GM12878 (cell line): ENCODE results near the gene AZGP1. TPM values are rescaled to one million over a fixed set of nuclear protein-coding genes. Genes with fewer than 3 reads are reported as not detected.
"Not testable (repeated sequence)": the region's sequence is repeated elsewhere in the genome, so short reads cannot be mapped to it uniquely, and the experiment has no call there.

Experiments
- ATAC-seq: fragments of 200-7000 bp; cut with Tn5 transposase; 3 replicates; pipeline ENCODE4 v1.9.1; 2020; ENCODE audit warnings: mild to moderate bottlenecking, moderate library complexity
- BruUV-seq: library from RNA; stranded (reverse); fragments of 400-500 nt; replicated peaks from 2 replicates; lab custom pipeline; 2021; lab: Mats Ljungman, UMichigan
- CTCF ChIA-PET: fragments of 300-600 bp; sonication (Branson Sonifier 250); formaldehyde crosslinking; extraction: SDS; loops from one replicate; lab custom pipeline; 2021; ENCODE audit warnings: inconsistent platforms; lab: Yijun Ruan, JAX
- POLR2A ChIA-PET: fragments of 350-600 bp; formaldehyde crosslinking; extraction: SDS; loops from one replicate; lab custom pipeline; 2021; ENCODE audit warnings: inconsistent platforms; lab: Charles Lee
- RAD21 ChIA-PET: fragments of 300-600 bp; sonication (Branson Sonifier 250); formaldehyde crosslinking; loops from one replicate; lab custom pipeline; 2023; ENCODE audit warnings: antibody characterized with exemption; ENCODE audit not compliant: unreplicated experiment; lab: Charles Lee
- SMC1A ChIA-PET: fragments of 300-600 bp; sonication (Branson Sonifier 250); formaldehyde crosslinking; loops from one replicate; lab custom pipeline; 2023; ENCODE audit not compliant: unreplicated experiment, uncharacterized antibody; lab: Charles Lee
- DNase-seq: peaks from one replicate; pipeline ENCODE4 v3.0.0-alpha.2; 2011; ENCODE audit warnings: low read depth, low spot score
- FAIRE-seq: peaks from 3 replicates; lab custom pipeline; 2011; peaks lifted over from hg19 to GRCh38; lab: Jason Lieb, UNC
- H2AFZ ChIP-seq: 2 replicates; pipeline ENCODE4 v1.6.0; 2011; ENCODE audit warnings: low read depth, low read length, control low read depth; ENCODE audit not compliant: control insufficient read depth
- H3K27ac ChIP-seq: 2 replicates; pipeline ENCODE4 v1.5.1; 2011; ENCODE audit warnings: control low read depth; ENCODE audit not compliant: control insufficient read depth, insufficient read depth
- H3K27me3 ChIP-seq, 2 experiments: replicated peaks in 1 of 2; 2 replicates each; pipeline versions ENCODE4 v1.6.0 to v1.6.1; 2011; ENCODE audit warnings: low read length in 1 of 2; ENCODE audit not compliant: control insufficient read depth in 2 of 2, insufficient read depth in 2 of 2
- H3K36me3 ChIP-seq, 2 experiments: 2 replicates each; pipeline ENCODE4 v1.5.1; 2011; ENCODE audit warnings: low read length in 1 of 2; ENCODE audit not compliant: control insufficient read depth in 2 of 2, insufficient read depth in 2 of 2
- H3K4me1 ChIP-seq: 2 replicates; pipeline ENCODE4 v1.6.1; 2011; ENCODE audit warnings: mild to moderate bottlenecking, low read length, moderate library complexity, mixed read lengths; ENCODE audit not compliant: control insufficient read depth, insufficient read depth
- H3K4me2 ChIP-seq: 2 replicates; pipeline ENCODE4 v1.6.0; 2011; ENCODE audit warnings: control low read depth; ENCODE audit not compliant: control insufficient read depth, insufficient read depth
- H3K4me3 ChIP-seq: fragments of 200-600 bp; sonication (generic); 2 replicates; pipeline ENCODE4 v1.5.1; 2016
- H3K79me2 ChIP-seq: 2 replicates; pipeline ENCODE4 v1.6.0; 2011; ENCODE audit warnings: low read length; ENCODE audit not compliant: control insufficient read depth, insufficient read depth
- H3K9ac ChIP-seq: 2 replicates; pipeline ENCODE4 v1.8.0; 2011; ENCODE audit warnings: low read length, control low read depth, mixed read lengths; ENCODE audit not compliant: control insufficient read depth, insufficient read depth
- H3K9me3 ChIP-seq: replicated peaks from 3 replicates; pipeline ENCODE4 v1.5.1; 2011; ENCODE audit warnings: mild to moderate bottlenecking, low read length; ENCODE audit not compliant: control insufficient read depth, insufficient read depth
- H4K20me1 ChIP-seq: 2 replicates; pipeline ENCODE4 v1.6.0; 2011; ENCODE audit not compliant: control insufficient read depth, insufficient read depth
- CBX5 ChIP-seq: sonication (generic); IDR thresholded peaks from 2 replicates; pipeline ENCODE4 v1.6.1; 2016; ENCODE audit warnings: low read depth, moderate library complexity, mild to moderate bottlenecking, inconsistent platforms
- HDGF ChIP-seq: fragments of 450-650 bp; IDR thresholded peaks from 2 replicates; pipeline ENCODE4 v1.6.1; 2016; ENCODE audit warnings: antibody characterized with exemption
- WGBS: methylation state at CpG from one replicate; pipeline ENCODE4 v1.1.6; 2016; ENCODE audit warnings: low lambda C conversion rate; ENCODE audit not compliant: insufficient replicate concordance, insufficient coverage; ENCODE audit errors: missing lambda C conversion rate; 5-methylcytosine and 5-hydroxymethylcytosine counted together
- in situ Hi-C: fragments of 300-500 bp; cut with MboI; formaldehyde crosslinking; loops from 9 replicates; pipeline ENCODE4 v1.14.3; 2018; ENCODE audit warnings: mixed read lengths
- intact Hi-C: fragments of 100-400 bp; cut with micrococcal nuclease; formaldehyde crosslinking; loops from one replicate; pipeline ENCODE4 v1.14.2; 2022; ENCODE audit not compliant: unreplicated experiment
- polyA plus RNA-seq, 11 experiments: library from polyadenylated mRNA; depleted of rRNA in 4 of 11; unstranded in 6 of 11; stranded (reverse) in 5 of 11; fragments of >200 nt; fragmentation: Nextera tagmentation in 4 of 11; fragmentation: Illumina TruSeq in 1 of 11; extraction: Ambion mirVana in 4 of 11; extraction: Trizol in 1 of 11; gene quantifications; 1 replicate in 1 of 11; 2 replicates in 10 of 11; pipeline versions ENCODE4 v1.2.1 to v1.2.3, GENCODE V29; 2011 to 2016; ENCODE audit warnings: inconsistent platforms in 2 of 11, missing spikeins in 2 of 11, low read depth in 1 of 11
- total RNA-seq, 4 experiments: library from RNA; depleted of rRNA in 3 of 4; stranded (reverse); fragments of >200 nt in 3 of 4; fragmentation: Illumina TruSeq in 1 of 4; extraction: Trizol in 1 of 4; gene quantifications; 2 replicates each; pipeline versions ENCODE4 v1.2.1 to v1.2.3, GENCODE V29; 2013 to 2021

Gene AZGP1
- total and polyA plus RNA-seq, 10 of the 15 experiments (the other 5 are each of a cell fraction or from before 2014, with no cell fraction given): 0.18 to 0.64 (median 0.29) TPM; not detected in 5

- ChIA-PET POLR2A (interaction anchor here (1.0 kb wide), 1 partner anchor 19 kb away, joined by 3 read pairs; the partner anchor contains the start of gene TRIM4), SMC1A (no interaction called here), RAD21 (no interaction called here), CTCF (interaction anchor here (1.0 to 1.1 kb wide), 2 partner anchors 12 to 25 kb away, joined by 3 to 4 read pairs; no protein-coding TSS in a partner anchor)
- intact Hi-C loops: no loop called here
- H3K4me3 ChIP-seq: no peak overlapping the region
- H4K20me1 ChIP-seq: no peaks in the 10 kb centered on the region
- H2AFZ ChIP-seq: no peak overlapping the region
- H3K4me1 ChIP-seq: no peaks in the 10 kb centered on the region
- TF ChIP-seq HDGF (no peak), CBX5 (peak; percentile 60; the same call in 1 of the 2 replicates)
- H3K79me2 ChIP-seq: no peaks in the 10 kb centered on the region
- no peak for DNase-seq
- peaks cover 5% of the 10 kb centered on the region; the same call in 2 of the 3 replicates for H3K9me3 ChIP-seq
- in situ Hi-C loops: no loop called here
- no peak overlapping the region for H3K27ac ChIP-seq
- 46% methylated on average over 2 of the region's 2 CpGs for WGBS
- no peak for ATAC-seq
- no TSS peak for BruUV-seq
- H3K4me2 ChIP-seq: no peak overlapping the region
- no peak overlapping the region for H3K9ac ChIP-seq
- H3K27me3 ChIP-seq: no peaks in the 10 kb centered on the region; a peak in 1 of 4 replicates
- H3K36me3 ChIP-seq: no peaks in the 10 kb centered on the region
- no peak for FAIRE-seq
Measured at GRCh38 chr7:99938296-99938695, 37.5 kb downstream of the AZGP1 start.

- H3K9me3 ChIP-seq, H3K4me2 ChIP-seq, CTCF ChIA-PET, H3K9ac ChIP-seq, BruUV-seq, FAIRE-seq, DNase-seq, ATAC-seq, RAD21 ChIA-PET, H3K27ac ChIP-seq, H3K36me3 ChIP-seq, H3K27me3 ChIP-seq, POLR2A ChIA-PET, H4K20me1 ChIP-seq, SMC1A ChIA-PET, in situ Hi-C loops, H3K4me1 ChIP-seq, H2AFZ ChIP-seq, H3K79me2 ChIP-seq, H3K4me3 ChIP-seq, intact Hi-C loops: not testable (repeated sequence)
- WGBS: 0% methylated on average over 4 of the region's 4 CpGs
Measured at GRCh38 chr7:99935009-99935408, 40.8 kb downstream of the AZGP1 start.
